ENCODE data around the gene EEF1A1.
"Not testable (repeated sequence)": the region's sequence is repeated elsewhere in the genome, so short reads cannot be mapped to it uniquely, and the experiment has no call there.

The EEF1A1 gene

DNA sequence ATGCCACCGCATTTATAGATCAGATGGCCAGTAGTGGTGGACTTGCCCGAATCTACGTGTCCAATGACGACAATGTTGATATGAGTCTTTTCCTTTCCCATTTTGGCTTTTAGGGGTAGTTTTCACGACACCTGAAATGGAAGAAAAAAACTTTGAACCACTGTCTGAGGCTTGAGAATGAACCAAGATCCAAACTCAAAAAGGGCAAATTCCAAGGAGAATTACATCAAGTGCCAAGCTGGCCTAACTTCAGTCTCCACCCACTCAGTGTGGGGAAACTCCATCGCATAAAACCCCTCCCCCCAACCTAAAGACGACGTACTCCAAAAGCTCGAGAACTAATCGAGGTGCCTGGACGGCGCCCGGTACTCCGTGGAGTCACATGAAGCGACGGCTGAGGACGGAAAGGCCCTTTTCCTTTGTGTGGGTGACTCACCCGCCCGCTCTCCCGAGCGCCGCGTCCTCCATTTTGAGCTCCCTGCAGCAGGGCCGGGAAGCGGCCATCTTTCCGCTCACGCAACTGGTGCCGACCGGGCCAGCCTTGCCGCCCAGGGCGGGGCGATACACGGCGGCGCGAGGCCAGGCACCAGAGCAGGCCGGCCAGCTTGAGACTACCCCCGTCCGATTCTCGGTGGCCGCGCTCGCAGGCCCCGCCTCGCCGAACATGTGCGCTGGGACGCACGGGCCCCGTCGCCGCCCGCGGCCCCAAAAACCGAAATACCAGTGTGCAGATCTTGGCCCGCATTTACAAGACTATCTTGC, 725 bp downstream of the EEF1A1 start:
- no peak for TF ChIP-seq ZNF274 (IDR thresholded peaks at IDR 0.05; ENCODE audit: low read depth, low read length)
- H3K4me3 ChIP-seq (ENCODE audit: low read length): peak overlapping the region; percentile 93

DNA sequence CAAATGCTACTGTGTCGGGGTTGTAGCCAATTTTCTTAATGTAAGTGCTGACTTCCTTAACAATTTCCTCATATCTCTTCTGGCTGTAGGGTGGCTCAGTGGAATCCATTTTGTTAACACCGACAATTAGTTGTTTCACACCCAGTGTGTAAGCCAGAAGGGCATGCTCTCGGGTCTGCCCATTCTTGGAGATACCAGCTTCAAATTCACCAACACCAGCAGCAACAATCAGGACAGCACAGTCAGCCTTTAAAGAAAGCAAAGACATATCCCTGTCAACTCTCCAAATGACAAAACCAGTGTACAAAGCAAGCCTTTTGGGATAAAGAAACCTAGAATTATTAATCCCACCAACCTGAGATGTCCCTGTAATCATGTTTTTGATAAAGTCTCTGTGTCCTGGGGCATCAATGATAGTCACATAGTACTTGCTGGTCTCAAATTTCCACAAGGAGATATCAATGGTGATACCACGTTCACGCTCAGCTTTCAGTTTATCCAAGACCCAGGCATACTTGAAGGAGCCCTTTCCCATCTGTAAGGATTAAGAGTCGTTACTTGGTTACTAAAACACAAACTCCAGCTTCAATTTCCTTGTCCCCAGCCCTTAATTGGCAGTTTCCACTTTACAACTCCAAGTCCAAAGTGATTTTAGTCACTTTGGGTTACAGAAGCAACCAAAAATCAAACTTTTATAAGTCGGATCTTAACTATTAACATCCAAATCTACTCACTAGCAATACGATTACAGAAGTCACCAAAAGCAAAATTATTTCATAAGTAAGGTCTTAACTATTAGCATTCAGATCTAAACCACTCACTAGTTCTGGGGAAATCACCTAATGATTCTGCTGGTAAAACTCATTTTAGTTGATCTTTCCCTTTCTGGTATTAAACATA, 1.6 kb downstream of the EEF1A1 start:
- peak overlapping the region; percentile 93 for H3K4me3 ChIP-seq (ENCODE audit: low read length)

DNA sequence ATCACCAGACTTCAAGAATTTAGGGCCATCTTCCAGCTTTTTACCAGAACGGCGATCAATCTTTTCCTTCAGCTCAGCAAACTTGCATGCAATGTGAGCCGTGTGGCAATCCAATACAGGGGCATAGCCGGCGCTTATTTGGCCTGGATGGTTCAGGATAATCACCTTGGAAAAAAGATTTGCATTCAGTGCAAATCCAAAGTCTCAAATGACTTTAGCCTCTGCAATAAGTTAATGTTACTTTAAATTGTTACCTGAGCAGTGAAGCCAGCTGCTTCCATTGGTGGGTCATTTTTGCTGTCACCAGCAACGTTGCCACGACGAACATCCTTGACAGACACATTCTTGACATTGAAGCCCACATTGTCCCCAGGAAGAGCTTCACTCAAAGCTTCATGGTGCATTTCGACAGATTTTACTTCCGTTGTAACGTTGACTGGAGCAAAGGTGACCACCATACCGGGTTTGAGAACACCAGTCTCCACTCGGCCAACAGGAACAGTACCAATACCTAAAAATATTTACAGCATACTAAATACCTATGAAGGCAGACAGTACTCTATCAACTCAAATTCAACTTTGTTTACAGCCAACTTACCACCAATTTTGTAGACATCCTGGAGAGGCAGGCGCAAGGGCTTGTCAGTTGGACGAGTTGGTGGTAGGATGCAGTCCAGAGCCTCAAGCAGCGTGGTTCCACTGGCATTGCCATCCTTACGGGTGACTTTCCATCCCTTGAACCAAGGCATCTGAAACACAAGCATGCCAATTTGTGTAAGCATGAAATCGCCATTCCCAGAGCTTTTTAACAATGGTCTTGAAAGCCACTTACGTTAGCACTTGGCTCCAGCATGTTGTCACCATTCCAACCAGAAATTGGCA, 2.5 kb downstream of the EEF1A1 start:
- H3K4me3 ChIP-seq (ENCODE audit: low read length): peak overlapping the region; percentile 93

DNA sequence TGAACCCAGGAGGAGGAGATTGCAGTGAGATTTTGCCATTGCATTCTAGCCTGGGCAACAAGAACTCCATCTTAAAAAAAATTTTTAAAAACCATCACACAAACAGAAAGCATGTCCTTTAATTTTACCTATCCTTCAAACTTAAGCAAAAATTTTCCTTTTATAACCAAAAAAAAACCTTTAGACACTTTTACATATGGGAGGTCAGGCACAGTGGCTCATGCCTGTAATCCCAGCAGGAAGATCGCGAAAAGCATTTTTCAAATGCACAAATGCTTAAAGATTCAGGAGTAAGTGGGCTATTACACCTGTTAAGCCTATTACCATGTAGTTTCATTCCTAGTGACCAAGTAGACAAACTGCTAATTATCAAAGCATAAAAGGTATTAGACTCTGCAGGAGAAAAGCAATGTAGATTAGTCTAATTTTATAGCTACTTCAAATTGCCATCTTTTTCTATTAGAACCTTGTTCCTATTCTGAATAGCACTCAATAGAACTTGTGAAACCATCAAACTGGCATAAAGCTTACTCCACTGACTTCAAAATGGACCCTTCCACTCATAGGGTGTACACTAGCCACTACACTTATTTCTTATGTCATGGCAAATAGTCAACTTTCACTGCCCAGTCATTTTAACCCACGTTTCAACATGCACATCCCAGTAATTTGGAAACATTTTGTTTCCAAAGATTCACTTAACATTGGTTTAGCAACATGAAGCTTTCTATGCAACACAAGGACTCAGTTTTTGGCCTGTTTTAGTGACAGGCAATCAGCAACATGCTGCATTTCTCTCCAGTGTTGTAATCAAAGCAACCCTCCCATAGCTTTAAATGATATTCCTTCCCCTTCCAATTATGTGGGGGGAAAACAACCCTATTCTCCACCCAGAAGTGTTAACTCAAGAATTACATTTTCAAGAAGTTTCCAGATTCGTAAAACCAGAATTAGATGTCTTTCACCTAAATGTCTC, 4.0 kb downstream of the EEF1A1 start:
- TF ChIP-seq ZNF274 (IDR thresholded peaks at IDR 0.05; ENCODE audit: low read depth, low read length): no peak
- H3K4me3 ChIP-seq (ENCODE audit: low read length): peak overlapping the region; percentile 4; the same call in 1 of the 2 replicates

DNA sequence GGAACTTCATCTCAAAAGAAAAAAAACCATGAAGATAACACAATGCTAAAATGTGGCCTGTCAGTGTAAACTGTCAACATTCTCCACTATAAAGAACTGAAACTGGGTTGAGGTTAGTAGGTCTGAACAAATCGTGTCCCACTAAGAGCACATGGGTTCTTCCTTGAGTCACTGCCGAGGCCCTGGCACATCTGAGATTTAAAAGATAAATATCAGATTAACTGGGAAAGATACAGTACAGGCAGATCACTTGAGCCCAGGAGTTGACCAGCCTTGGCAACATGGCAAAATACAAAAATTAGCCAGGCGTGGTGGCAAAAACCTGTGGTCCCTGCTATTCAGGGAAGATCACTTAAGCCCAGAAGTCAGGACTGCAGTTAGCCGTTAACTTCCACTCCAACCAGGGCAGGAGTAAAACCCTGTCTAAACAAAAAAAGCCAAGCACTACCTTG, 5.6 kb downstream of the EEF1A1 start:
- no peak overlapping the region for H3K4me3 ChIP-seq (ENCODE audit: low read length)
- TF ChIP-seq ZNF274 (IDR thresholded peaks at IDR 0.05; ENCODE audit: low read depth, low read length): no peak

DNA sequence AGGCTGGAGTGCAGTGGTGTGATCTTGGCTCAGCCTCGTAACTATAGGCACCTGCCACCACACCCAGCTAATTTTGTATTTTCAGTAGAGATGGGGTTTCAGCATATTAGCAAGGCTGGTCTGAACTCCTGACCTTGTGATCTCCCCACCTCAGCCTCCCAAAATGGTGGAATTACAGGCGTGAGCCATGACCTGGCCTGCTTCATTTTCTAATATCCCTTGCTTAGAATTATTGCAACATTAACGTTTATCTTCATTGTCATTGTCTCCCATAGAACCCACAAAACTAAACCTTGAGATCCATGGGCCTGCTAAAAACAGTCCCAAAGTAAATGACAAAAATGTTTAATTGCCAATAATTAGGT, 6.1 kb downstream of the EEF1A1 start:
- H3K4me3 ChIP-seq (ENCODE audit: low read length): no peak overlapping the region
- no peak for TF ChIP-seq ZNF274 (IDR thresholded peaks at IDR 0.05; ENCODE audit: low read depth, low read length)

DNA sequence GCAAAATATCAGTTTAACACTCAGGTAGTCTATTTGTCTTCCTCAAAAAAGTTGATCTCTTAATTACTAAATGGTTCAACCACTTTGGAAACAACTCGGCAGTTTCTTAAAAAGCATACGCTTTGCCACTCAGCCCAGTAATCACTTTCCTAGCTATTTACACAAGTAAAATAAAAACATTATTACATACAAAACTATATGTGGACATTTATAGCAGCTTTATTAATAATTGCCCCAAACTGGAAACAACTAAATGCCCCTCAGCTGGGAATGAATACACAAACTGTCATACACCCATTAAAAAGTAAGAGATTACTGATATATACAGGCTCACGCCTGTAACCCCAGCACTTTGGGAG, 7.4 kb downstream of the EEF1A1 start:
- H3K4me3 ChIP-seq (ENCODE audit: low read length): no peak overlapping the region
- no peak for TF ChIP-seq ZNF274 (IDR thresholded peaks at IDR 0.05; ENCODE audit: low read depth, low read length)

DNA sequence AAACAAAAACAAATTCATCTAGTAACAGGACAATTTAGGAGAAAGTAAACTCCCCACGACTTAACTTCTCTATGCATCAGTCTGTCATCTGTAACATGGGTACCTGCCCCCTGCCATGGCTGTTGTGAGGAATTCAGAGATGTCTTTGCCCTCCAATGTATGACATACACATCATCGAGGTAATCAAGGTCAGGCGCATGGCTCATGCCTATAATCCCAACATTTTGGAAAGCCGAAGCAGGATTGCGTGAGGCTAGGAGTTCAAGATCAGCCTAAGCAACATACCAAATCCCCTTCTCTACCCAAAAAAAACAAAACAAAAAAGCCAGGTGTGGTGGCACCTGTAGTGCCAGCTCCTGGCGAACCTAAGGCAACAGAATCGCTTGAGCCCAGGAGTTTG, 9.0 kb downstream of the EEF1A1 start:
- TF ChIP-seq ZNF274 (IDR thresholded peaks at IDR 0.05; ENCODE audit: low read depth, low read length): no peak
- no peak overlapping the region for H3K4me3 ChIP-seq (ENCODE audit: low read length)

DNA sequence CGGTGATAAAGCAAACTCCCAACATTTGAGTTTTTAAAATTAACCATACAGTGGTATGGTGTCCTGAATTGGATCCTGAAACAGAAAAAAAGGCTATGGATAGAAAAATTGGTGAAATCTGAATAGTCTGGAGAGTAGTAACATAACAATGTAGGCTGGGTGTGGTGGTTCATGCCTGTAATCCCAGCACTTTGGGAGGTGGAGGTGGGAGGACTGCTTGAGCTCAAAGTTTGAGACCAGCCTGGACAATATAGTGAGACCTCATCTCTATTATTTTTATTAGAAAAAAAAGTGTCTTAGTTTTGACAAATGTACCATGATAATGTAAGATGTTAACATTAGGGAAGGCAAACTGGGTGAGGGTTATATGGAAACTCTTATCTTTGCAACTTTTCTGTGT, 11.0 kb downstream of the EEF1A1 start:
- no peak for TF ChIP-seq ZNF274 (IDR thresholded peaks at IDR 0.05; ENCODE audit: low read depth, low read length)
- no peak overlapping the region for H3K4me3 ChIP-seq (ENCODE audit: low read length)

DNA sequence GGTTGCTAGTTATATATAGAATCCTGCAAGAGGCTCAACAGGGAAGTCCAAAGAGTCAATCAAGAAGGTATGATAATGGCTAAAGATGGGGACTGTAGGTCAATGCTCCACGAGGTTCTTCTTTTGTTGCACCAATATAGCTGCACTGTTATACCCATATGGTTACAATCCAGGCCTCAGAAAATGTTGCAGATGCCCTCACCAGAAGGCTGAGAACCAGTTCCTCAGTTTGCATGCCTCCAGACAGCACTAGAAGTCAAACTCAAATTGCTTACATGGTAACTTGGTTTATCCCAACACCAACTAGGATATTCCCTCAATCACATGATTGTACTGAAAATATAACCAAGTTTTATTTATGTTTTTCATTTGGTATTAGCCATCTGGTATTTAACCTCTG, 12.1 kb downstream of the EEF1A1 start:
- TF ChIP-seq ZNF274 (IDR thresholded peaks at IDR 0.05; ENCODE audit: low read depth, low read length): no peak
- H3K4me3 ChIP-seq (ENCODE audit: low read length): no peak overlapping the region

DNA sequence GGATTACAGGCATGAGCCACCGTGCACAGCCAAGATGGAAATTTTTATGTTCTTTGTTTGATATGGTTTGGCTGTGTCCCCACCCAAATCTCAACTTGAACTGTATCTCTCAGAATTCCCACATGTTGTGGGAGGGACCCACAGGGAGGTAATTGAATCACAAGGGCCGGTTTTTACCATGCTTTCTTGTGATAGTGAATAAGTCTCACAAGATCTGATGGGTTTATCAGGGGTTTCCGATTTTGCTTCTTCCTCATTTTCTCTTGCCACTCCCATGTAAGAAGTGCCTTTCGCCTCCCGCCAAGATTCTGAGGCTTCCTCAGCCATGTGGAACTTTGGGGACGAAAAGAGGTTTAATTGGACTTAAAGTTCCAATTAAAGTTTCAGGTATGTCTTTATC, 14.6 kb downstream of the EEF1A1 start:
- no peak for TF ChIP-seq ZNF274 (IDR thresholded peaks at IDR 0.05; ENCODE audit: low read depth, low read length)
- no peak overlapping the region for H3K4me3 ChIP-seq (ENCODE audit: low read length)

DNA sequence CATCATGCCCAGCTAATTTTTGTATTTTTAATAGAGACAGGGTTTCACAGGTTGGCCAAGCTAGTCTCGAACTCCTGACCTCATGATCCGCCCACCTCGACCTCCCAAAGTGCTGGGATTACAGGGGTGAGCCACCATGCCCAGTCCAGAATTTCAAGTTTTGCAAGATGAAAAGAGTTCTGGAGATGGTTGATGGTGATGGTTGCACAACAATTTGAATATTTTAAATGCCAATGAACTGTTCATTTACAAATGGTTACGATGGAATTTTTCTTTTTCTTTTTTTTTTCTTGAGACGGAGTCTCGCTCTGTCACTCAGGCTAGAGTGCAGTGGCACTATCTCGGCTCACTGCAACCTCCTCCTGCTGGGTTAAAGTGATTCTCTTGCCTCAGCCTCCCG, 15.1 kb downstream of the EEF1A1 start:
- not testable (repeated sequence) for H3K4me3 ChIP-seq (ENCODE audit: low read length)

DNA sequence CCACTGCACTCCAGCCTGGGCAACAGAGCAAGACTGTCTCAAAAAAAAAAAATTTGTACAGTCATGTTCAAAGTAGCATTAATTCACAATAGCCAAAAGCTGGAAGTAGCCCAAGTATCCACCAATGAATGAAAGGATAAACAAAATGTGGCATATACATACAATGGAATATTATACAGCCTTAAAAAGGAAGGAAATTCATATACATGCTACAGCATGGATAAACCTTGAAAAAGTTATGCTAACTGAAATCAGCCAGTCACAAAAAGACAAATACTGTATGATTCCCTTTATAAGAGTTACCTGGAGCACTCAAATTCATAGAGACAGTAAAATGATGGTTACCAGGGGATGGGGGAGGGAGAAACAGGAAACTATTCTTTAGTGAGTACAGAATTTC, 15.7 kb downstream of the EEF1A1 start:
- no peak for TF ChIP-seq ZNF274 (IDR thresholded peaks at IDR 0.05; ENCODE audit: low read depth, low read length)
- H3K4me3 ChIP-seq (ENCODE audit: low read length): no peak overlapping the region

All from GM08714 (cell line).